ENCODE data around the gene SLC37A2. TPM values are rescaled to one million over a fixed set of nuclear protein-coding genes. Genes with fewer than 3 reads are reported as not detected.

Gene SLC37A2
- total RNA-seq, 1 experiment from 2014 or later, result 5.1 TPM

GRCh38 chr11:125091247-125091876 lies 28.3 kb downstream of the SLC37A2 start:
- intact Hi-C loops (cut with micrococcal nuclease), result loop anchor here (1.0 to 2.0 kb wide), 8 partner anchors 50 to 783 kb away; no protein-coding TSS in a partner anchor
- Histone ChIP-seq H3K4me3 (replicated peaks in 1 of 2; ENCODE audit: low read depth in 1 of 2, low read length in 2 of 2) (no peak overlapping the region), H3K9ac (ENCODE audit: low read length) (no peak overlapping the region), H3K4me1 (ENCODE audit: control insufficient read depth in 1 of 2, insufficient read depth in 2 of 2, low read length in 2 of 2) (peaks cover 9 to 31% of the 10 kb centered on the region in 2 experiments; a peak in 3 of 4 replicates), H3K36me3 (ENCODE audit: control insufficient read depth in 1 of 2, insufficient read depth in 2 of 2, low read length in 2 of 2) (no peaks in the 10 kb centered on the region), H2AFZ (ENCODE audit: low read depth, low read length, poor library complexity, severe bottlenecking) (no peak overlapping the region), H3K27ac (ENCODE audit: low read depth, low read length) (no peak overlapping the region), H3K4me2 (ENCODE audit: low read length) (peak overlapping the region; percentile 10; the same call in 1 of the 2 replicates), H4K20me1 (ENCODE audit: insufficient read depth) (no peaks in the 10 kb centered on the region), H3K9me3 (ENCODE audit: control insufficient read depth in 1 of 2, insufficient read depth in 1 of 2, low read depth in 1 of 2, low read length in 2 of 2) (no peaks in the 10 kb centered on the region), H3K27me3 (ENCODE audit: insufficient read depth, low read length) (no peaks in the 10 kb centered on the region), H3K9me2 (ENCODE audit: insufficient read depth) (no peaks in the 10 kb centered on the region), H3K79me2 (ENCODE audit: insufficient read depth, low read length) (no peaks in the 10 kb centered on the region)
- BruUV-seq (replicated peaks), result no TSS peak
- ATAC-seq (peak; percentile 80), DNase-seq (ENCODE audit: low read depth, low spot score) (no peak)
- ChIA-PET RAD21 (ENCODE audit: low non-redundant PET in 1 of 2, low total read pairs in 2 of 2, uncharacterized antibody in 2 of 2, unreplicated experiment in 2 of 2) (interaction anchor here (0.6 to 1.4 kb wide), 11 partner anchors 9 to 338 kb away, joined by 3 to 5 read pairs (median 4); no protein-coding TSS in a partner anchor), POLR2A (interaction anchor here (1.2 to 2.5 kb wide), 3 partner anchors 9 to 33 kb away, joined by 3 to 11 read pairs (median 4); partner anchors contain the start of gene TMEM218), CTCF (interaction anchor here (0.6 to 4.3 kb wide), 27 partner anchors 10 to 1102 kb away, joined by 3 to 36 read pairs (median 3); partner anchors contain the start of genes HYLS1 and TMEM218)
- TF ChIP-seq ATF3 (IDR thresholded peaks at IDR 0.05) (no peak; the same call in 1 of the 2 replicates), ZFX (IDR thresholded peaks at IDR 0.05) (no peak), ZBTB33 (IDR thresholded peaks at IDR 0.05; ENCODE audit: extremely low read depth, insufficient replicate concordance, low read length) (no peak), SIN3A (IDR thresholded peaks at IDR 0.05; ENCODE audit: low read depth) (no peak), POLR2A (IDR thresholded peaks at IDR 0.05; ENCODE audit: borderline replicate concordance, extremely low read depth, insufficient read depth, insufficient read length) (no peak), CTCF (IDR thresholded peaks at IDR 0.05 in 2 of 3, conservative IDR thresholded peaks at IDR 0.05 in 1 of 3; ENCODE audit: borderline replicate concordance in 1 of 3, insufficient read depth in 1 of 3, low read depth in 2 of 3, low read length in 2 of 3) (peak; percentile 60 to 87 (median 80)), CBX3 (IDR thresholded peaks at IDR 0.05; ENCODE audit: low read depth) (no peak), EZH2 (IDR thresholded peaks at IDR 0.05) (no peak), TCF7L2 (IDR thresholded peaks at IDR 0.05; ENCODE audit: borderline replicate concordance, extremely low read depth, insufficient read depth, insufficient read length) (no peak), YY1 (IDR thresholded peaks at IDR 0.05; ENCODE audit: extremely low read depth, insufficient replicate concordance, low read depth, low read length) (no peak), FOSL1 (IDR thresholded peaks at IDR 0.05; ENCODE audit: low read depth) (0 out of 2 replicates have a peak, but pooled peaks have one; percentile 12), POLR2AphosphoS5 (IDR thresholded peaks at IDR 0.05; ENCODE audit: low read depth, low read length) (no peak; the same call in 1 of the 2 replicates), SP1 (IDR thresholded peaks at IDR 0.05; ENCODE audit: low read depth) (no peak), CEBPB (IDR thresholded peaks at IDR 0.05; ENCODE audit: low read depth) (no peak), SRF (IDR thresholded peaks at IDR 0.05; ENCODE audit: low read depth) (no peak), MAX (IDR thresholded peaks at IDR 0.05) (no peak), ELF1 (IDR thresholded peaks at IDR 0.05; ENCODE audit: borderline replicate concordance, low read depth) (no peak), RAD21 (IDR thresholded peaks at IDR 0.05; ENCODE audit: low read depth) (peak; percentile 90), EZH2phosphoT487 (IDR thresholded peaks at IDR 0.05; ENCODE audit: borderline replicate concordance) (no peak)

Measured in HCT116 (cell line).